Activated effector memory CD4-positive, alpha-beta T cell treated with anti-CD3 and anti-CD28 coated beads, Interleukin-2, amount 50 U/mL, for 16 hours (primary cell): Measurements from ENCODE around the gene HAPLN2.

Experiments used
- DNase-seq: peaks from one replicate; pipeline ENCODE4 v3.0.0-alpha.2; 2020

Gene HAPLN2

GRCh38 chr1:156664767-156665411 is 45.7 kb downstream of the HAPLN2 start:
- no peak for DNase-seq

GRCh38 chr1:156665539-156665938 is 46.3 kb downstream of the HAPLN2 start:
- DNase-seq: no peak

- no peak for DNase-seq
Measured at GRCh38 chr1:156666862-156667609, 47.8 kb downstream of the HAPLN2 start.

- no peak for DNase-seq
Measured at GRCh38 chr1:156667610-156667967, 48.4 kb downstream of the HAPLN2 start.

- DNase-seq: no peak
Measured at GRCh38 chr1:156667968-156668709, 48.9 kb downstream of the HAPLN2 start.

- DNase-seq: no peak
Measured at GRCh38 chr1:156668801-156669637, 49.8 kb downstream of the HAPLN2 start.

GRCh38 chr1:156669794-156670193 is 50.6 kb downstream of the HAPLN2 start:
- DNase-seq: no peak

- DNase-seq: no peak
Measured at GRCh38 chr1:156670359-156670758, 51.1 kb downstream of the HAPLN2 start.

- no peak for DNase-seq
Measured at GRCh38 chr1:156670791-156671190, 51.6 kb downstream of the HAPLN2 start.

GRCh38 chr1:156671804-156672203 is 52.6 kb downstream of the HAPLN2 start:
- no peak for DNase-seq

- DNase-seq: no peak
Measured at GRCh38 chr1:156673387-156674121, 54.3 kb downstream of the HAPLN2 start.
